Measurements from ENCODE around the gene LCMT1.
"Not testable (repeated sequence)": the region's sequence is repeated elsewhere in the genome, so short reads cannot be mapped to it uniquely, and the experiment has no call there.

GRCh38 chr16:25132751-25133150 lies 21.2 kb downstream of the LCMT1 start:
- not testable (repeated sequence) for TF ChIP-seq EZH2 (IDR thresholded peaks at IDR 0.05; ENCODE audit: borderline replicate concordance, insufficient read depth, low read depth, low read length, poor library complexity, severe bottlenecking); CTCF (IDR thresholded peaks at IDR 0.05)
